Glutamatergic neuron (in vitro differentiated cells): ENCODE data around the gene SLC2A1. TPM values are rescaled to one million over a fixed set of nuclear protein-coding genes. Genes with fewer than 3 reads are reported as not detected.

Experiments used
- DNase-seq: peaks from one replicate; pipeline ENCODE4 v3.0.0; 2022
- H3K27ac Mint-ChIP-seq: one replicate; pipeline ENCODE4 v1.8.0; 2020; ENCODE audit warnings: mild to moderate bottlenecking, mixed read lengths, inconsistent platforms; ENCODE audit not compliant: unreplicated experiment
- H3K27me3 Mint-ChIP-seq: one replicate; pipeline ENCODE4 v1.8.0; 2020; ENCODE audit warnings: mild to moderate bottlenecking, moderate library complexity, mixed read lengths, inconsistent platforms; ENCODE audit not compliant: unreplicated experiment
- H3K36me3 Mint-ChIP-seq: one replicate; pipeline ENCODE4 v1.8.0; 2020; ENCODE audit warnings: mild to moderate bottlenecking, mixed read lengths, inconsistent platforms; ENCODE audit not compliant: unreplicated experiment
- H3K4me1 Mint-ChIP-seq: one replicate; pipeline ENCODE4 v1.8.0; 2020; ENCODE audit warnings: mild to moderate bottlenecking, low read depth, mixed read lengths, inconsistent platforms; ENCODE audit not compliant: unreplicated experiment
- H3K4me3 Mint-ChIP-seq: one replicate; pipeline ENCODE4 v1.8.0; 2020; ENCODE audit warnings: mild to moderate bottlenecking, mixed read lengths, inconsistent platforms; ENCODE audit not compliant: unreplicated experiment
- H3K9me3 Mint-ChIP-seq: one replicate; pipeline ENCODE4 v1.8.0; 2020; ENCODE audit warnings: mild to moderate bottlenecking, moderate library complexity, mixed read lengths, inconsistent platforms; ENCODE audit not compliant: unreplicated experiment
- CTCF ChIP-seq: fragments of 200-600 bp; sonication (generic); IDR thresholded peaks from one replicate; pipeline ENCODE4 v1.5.0; 2021; ENCODE audit not compliant: partially characterized antibody, unreplicated experiment
- total RNA-seq: library from RNA; stranded (reverse); fragmentation: NEBNext Ultra II Directional; extraction: Animal tissue kit (Norgen Biotek cat#: 25700); gene quantifications from one replicate; pipeline ENCODE4 v1.2.1, GENCODE V29; 2021; ENCODE audit not compliant: unreplicated experiment

Gene SLC2A1
- total RNA-seq, 1 donor from 2014 or later, result 25.0 TPM

- H3K27me3 Mint-ChIP-seq, result peaks cover 2% of the 10 kb centered on the region
- DNase-seq, result no peak
- H3K9me3 Mint-ChIP-seq, result no peaks in the 10 kb centered on the region
- H3K4me3 Mint-ChIP-seq, result no peak overlapping the region
- no peaks in the 10 kb centered on the region for H3K36me3 Mint-ChIP-seq
- H3K27ac Mint-ChIP-seq, result no peak overlapping the region
- peaks cover 4% of the 10 kb centered on the region for H3K4me1 Mint-ChIP-seq
- TF ChIP-seq CTCF, result no peak
Measured at GRCh38 chr1:42970143-42970542, 11.5 kb upstream of the SLC2A1 start.

GRCh38 chr1:42968654-42969053 lies 10.0 kb upstream of the SLC2A1 start:
- no peak for DNase-seq
- H3K27me3 Mint-ChIP-seq, result peaks cover 2% of the 10 kb centered on the region
- TF ChIP-seq CTCF, result no peak
- H3K4me1 Mint-ChIP-seq, result peaks cover 1% of the 10 kb centered on the region
- no peak overlapping the region for H3K4me3 Mint-ChIP-seq
- H3K36me3 Mint-ChIP-seq, result no peaks in the 10 kb centered on the region
- H3K9me3 Mint-ChIP-seq, result no peaks in the 10 kb centered on the region
- H3K27ac Mint-ChIP-seq, result no peak overlapping the region

GRCh38 chr1:42966688-42967612 lies 8.3 kb upstream of the SLC2A1 start:
- H3K9me3 Mint-ChIP-seq, result peaks cover 1% of the 10 kb centered on the region
- H3K4me3 Mint-ChIP-seq, result no peak overlapping the region
- H3K27me3 Mint-ChIP-seq, result peaks cover 7% of the 10 kb centered on the region
- no peak overlapping the region for H3K27ac Mint-ChIP-seq
- TF ChIP-seq CTCF, result no peak
- no peaks in the 10 kb centered on the region for H3K36me3 Mint-ChIP-seq
- no peak for DNase-seq
- H3K4me1 Mint-ChIP-seq, result peaks cover 12% of the 10 kb centered on the region

GRCh38 chr1:42965378-42965777 lies 6.7 kb upstream of the SLC2A1 start:
- no peaks in the 10 kb centered on the region for H3K36me3 Mint-ChIP-seq
- peaks cover 5% of the 10 kb centered on the region for H3K27me3 Mint-ChIP-seq
- H3K27ac Mint-ChIP-seq, result no peak overlapping the region
- TF ChIP-seq CTCF, result no peak
- H3K4me1 Mint-ChIP-seq, result peaks cover 15% of the 10 kb centered on the region
- H3K4me3 Mint-ChIP-seq, result no peak overlapping the region
- no peak for DNase-seq
- H3K9me3 Mint-ChIP-seq, result peaks cover 1% of the 10 kb centered on the region
